Ectodermal cell (in vitro differentiated cells): ENCODE measurements around the gene ASMT.
A peak's percentile ranks its signal among the peaks of the same experiment; 100 is the strongest.

ENCODE experiments used
- H3K27ac ChIP-seq: 2 replicates; pipeline ENCODE4 v1.7.0; 2013; ENCODE audit warnings: mild to moderate bottlenecking, low read depth, low read length; ENCODE audit not compliant: insufficient read depth, poor library complexity, severe bottlenecking
- H3K27me3 ChIP-seq: 2 replicates; pipeline ENCODE4 v1.7.0; 2013; ENCODE audit warnings: mild to moderate bottlenecking, low read length; ENCODE audit not compliant: insufficient read depth, control insufficient read depth, poor library complexity, severe bottlenecking
- H3K36me3 ChIP-seq: one replicate; pipeline ENCODE4 v1.7.0; 2013; ENCODE audit warnings: low read length; ENCODE audit not compliant: control insufficient read depth, insufficient read depth
- H3K4me1 ChIP-seq: one replicate; pipeline ENCODE4 v1.7.0; 2013; ENCODE audit warnings: low read length; ENCODE audit not compliant: control insufficient read depth, insufficient read depth
- H3K4me3 ChIP-seq: 2 replicates; pipeline ENCODE4 v1.7.0; 2013; ENCODE audit warnings: low read depth, low read length, control low read depth; ENCODE audit not compliant: insufficient read depth
- H3K9me3 ChIP-seq: 2 replicates; pipeline ENCODE4 v1.7.0; 2013; ENCODE audit warnings: mild to moderate bottlenecking, low read length, moderate library complexity; ENCODE audit not compliant: control insufficient read depth
- WGBS, 2 experiments: methylation state at CpG; one replicate each; pipeline ENCODE4 v1.1.7; 2013; ENCODE audit warnings: missing lambda C conversion rate in 2 of 2; 5-methylcytosine and 5-hydroxymethylcytosine counted together

Gene ASMT

DNA sequence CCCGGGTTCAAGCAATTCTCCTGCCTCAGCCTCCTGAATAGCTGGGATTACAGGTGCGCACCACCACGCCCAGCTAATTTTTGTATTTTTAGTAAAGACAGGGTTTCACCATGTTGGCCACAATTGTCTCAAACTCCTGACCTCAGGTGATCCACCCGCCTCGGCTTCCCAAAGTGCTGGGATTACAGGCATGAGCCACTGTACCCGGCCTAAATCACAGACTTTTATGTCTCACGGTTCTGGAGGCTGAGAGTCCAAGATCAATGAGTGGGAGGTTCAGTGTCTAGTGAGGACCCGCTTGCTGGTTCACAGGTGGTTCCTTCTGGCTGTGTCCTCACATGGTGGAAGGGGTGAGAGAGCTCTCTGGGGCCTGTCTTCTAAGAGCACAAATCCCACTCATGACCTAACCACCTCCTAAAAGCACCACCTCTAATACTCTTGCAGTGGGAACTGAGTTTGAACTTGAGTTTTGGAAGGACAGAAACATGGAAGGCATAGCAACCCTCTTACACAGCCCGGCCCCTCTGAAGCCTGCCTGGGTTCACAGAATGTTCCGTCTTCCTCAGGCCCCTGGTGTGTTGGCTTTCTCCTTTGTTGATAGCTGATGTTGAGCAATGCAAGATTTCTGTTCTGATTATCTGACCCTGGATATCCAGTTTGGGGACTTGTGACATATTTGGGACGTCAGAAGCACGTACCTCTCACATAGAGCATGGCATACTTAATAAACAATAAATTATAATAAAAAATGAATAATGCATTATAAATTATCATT lies 25.3 kb upstream of the ASMT start:
- 90 to 93% methylated on average over 10 to 12 of the region's 12 CpGs for WGBS, 2 experiments
- Histone ChIP-seq H3K4me1 (no peaks in the 10 kb centered on the region), H3K36me3 (peaks cover 11% of the 10 kb centered on the region), H3K4me3 (no peak overlapping the region), H3K27me3 (no peaks in the 10 kb centered on the region), H3K27ac (no peak overlapping the region), H3K9me3 (no peaks in the 10 kb centered on the region)

DNA sequence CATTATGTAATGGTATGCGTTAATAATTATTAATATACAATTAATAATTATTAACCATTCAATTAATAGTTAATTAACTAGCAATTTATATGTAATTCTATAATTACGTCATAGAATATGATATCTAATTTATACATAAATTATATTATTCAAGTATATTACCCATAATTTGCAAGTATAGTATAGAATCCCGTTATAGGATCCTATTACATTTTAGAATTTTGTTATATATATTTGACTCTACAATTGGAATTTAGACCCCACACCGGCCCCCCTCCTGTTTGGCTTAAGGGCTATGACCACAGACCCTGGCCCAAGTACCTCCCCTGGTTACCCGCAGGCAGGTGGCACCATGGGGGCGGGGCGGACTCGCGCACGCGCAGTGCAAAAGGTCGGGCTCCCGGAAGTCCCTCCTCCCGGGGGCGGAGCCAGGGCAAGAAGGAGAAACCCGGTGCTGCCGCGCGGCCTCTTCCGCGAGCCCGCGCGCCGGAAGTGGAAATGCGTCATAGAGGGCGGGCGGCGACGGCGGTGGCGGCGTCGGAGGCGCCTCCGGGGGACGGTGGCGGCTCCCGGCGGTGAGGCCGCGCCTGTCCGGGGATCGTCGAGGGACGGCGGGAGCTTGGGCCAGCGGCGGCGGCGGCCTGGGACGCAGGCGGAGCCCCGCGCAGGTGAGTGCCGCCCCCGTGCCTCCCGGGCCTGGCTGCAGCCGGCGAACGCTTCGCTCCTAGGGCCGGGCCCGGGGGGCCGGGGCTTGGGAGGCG lies 23.6 kb upstream of the ASMT start, which contains the start of gene AKAP17A:
AKAP17A (plus strand) TSS at position 503 of the 761 bp plus-strand sequence. CDS start 1,859 bp downstream, outside the sequence.
- no peaks in the 10 kb centered on the region for H3K4me1 ChIP-seq
- 0 to 1% methylated on average over 63 of the region's 66 CpGs for WGBS, 2 experiments
- no peaks in the 10 kb centered on the region for H3K27me3 ChIP-seq
- no peaks in the 10 kb centered on the region for H3K9me3 ChIP-seq
- H3K36me3 ChIP-seq: peaks cover 28% of the 10 kb centered on the region
- H3K27ac ChIP-seq: no peak within 1 kb of the TSS
- H3K4me3 ChIP-seq: peak within 1 kb of the TSS; percentile 81

DNA sequence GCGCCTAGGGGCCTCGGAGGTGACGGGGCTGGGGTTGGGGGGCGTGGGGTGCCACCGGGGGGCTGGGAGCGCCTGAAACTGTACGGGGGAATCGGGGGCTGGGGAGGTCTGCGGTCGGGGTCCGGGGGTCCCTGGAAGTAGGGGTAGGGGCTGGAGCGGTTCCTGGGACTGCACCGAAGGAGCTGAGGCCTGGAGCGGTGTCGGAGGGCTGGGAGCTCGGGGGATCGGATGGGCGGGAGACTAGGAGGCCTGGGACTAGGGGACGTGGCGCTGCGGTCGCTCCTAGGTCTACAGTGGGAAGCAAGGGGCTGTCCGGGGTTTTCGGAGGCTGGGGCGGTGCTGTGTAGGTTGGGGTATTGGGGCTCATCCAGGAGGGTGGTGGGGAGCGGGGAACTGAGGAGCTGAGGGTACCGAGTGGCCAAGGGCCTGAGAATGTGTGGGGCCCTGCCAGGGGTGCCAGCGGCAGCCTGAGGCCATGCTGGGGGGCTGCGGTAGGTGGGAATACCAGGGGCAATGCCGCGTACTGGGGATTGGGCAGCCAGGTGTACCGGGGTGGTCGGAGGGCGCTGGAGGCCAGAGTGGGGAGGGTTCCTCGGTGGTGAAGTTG lies 22.9 kb upstream of the ASMT start:
- WGBS, 2 experiments: 1% methylated on average over 35 of the region's 35 CpGs
- H3K9me3 ChIP-seq: no peaks in the 10 kb centered on the region
- H3K4me1 ChIP-seq: no peaks in the 10 kb centered on the region
- H3K4me3 ChIP-seq: peak overlapping the region; percentile 81
- H3K36me3 ChIP-seq: peaks cover 33% of the 10 kb centered on the region
- no peak overlapping the region for H3K27ac ChIP-seq
- no peaks in the 10 kb centered on the region for H3K27me3 ChIP-seq

- 18 to 21% methylated on average over 28 of the region's 28 CpGs for WGBS, 2 experiments
- H3K4me3 ChIP-seq: peak overlapping the region; percentile 81
- H3K9me3 ChIP-seq: no peaks in the 10 kb centered on the region
- H3K27ac ChIP-seq: no peak overlapping the region
- H3K4me1 ChIP-seq: no peaks in the 10 kb centered on the region
- H3K27me3 ChIP-seq: no peaks in the 10 kb centered on the region
- peaks cover 38% of the 10 kb centered on the region for H3K36me3 ChIP-seq
These were observed 22.3 kb upstream of the ASMT start for GRCh38 chrX:1592470-1593142.

GRCh38 chrX:1593286-1594271 lies 21.3 kb upstream of the ASMT start:
- H3K4me3 ChIP-seq: peak overlapping the region; percentile 81

GRCh38 chrX:1595711-1596060 lies 19.2 kb upstream of the ASMT start:
- WGBS, 2 experiments: 96 to 97% methylated on average over 17 of the region's 17 CpGs
- Histone ChIP-seq H3K4me1 (no peaks in the 10 kb centered on the region), H3K9me3 (no peaks in the 10 kb centered on the region), H3K36me3 (peaks cover 63% of the 10 kb centered on the region), H3K4me3 (no peak overlapping the region), H3K27ac (no peak overlapping the region), H3K27me3 (no peaks in the 10 kb centered on the region)

More at GRCh38 chrX:1593286-1594271, 21.3 kb upstream of the ASMT start:
- H3K36me3 ChIP-seq: peaks cover 45% of the 10 kb centered on the region
- no peaks in the 10 kb centered on the region for H3K9me3 ChIP-seq
- H3K27ac ChIP-seq: no peak overlapping the region
- WGBS, 2 experiments: 95% methylated on average over 60 of the region's 60 CpGs
- H3K27me3 ChIP-seq: no peaks in the 10 kb centered on the region
- no peaks in the 10 kb centered on the region for H3K4me1 ChIP-seq

- Histone ChIP-seq H3K9me3 (no peaks in the 10 kb centered on the region), H3K36me3 (peaks cover 75% of the 10 kb centered on the region), H3K27ac (no peak overlapping the region), H3K4me1 (no peaks in the 10 kb centered on the region), H3K27me3 (no peaks in the 10 kb centered on the region), H3K4me3 (no peak overlapping the region)
- 87% methylated on average over 29 to 30 of the region's 30 CpGs for WGBS, 2 experiments
These were observed 18.0 kb upstream of the ASMT start for GRCh38 chrX:1596676-1597344.

DNA sequence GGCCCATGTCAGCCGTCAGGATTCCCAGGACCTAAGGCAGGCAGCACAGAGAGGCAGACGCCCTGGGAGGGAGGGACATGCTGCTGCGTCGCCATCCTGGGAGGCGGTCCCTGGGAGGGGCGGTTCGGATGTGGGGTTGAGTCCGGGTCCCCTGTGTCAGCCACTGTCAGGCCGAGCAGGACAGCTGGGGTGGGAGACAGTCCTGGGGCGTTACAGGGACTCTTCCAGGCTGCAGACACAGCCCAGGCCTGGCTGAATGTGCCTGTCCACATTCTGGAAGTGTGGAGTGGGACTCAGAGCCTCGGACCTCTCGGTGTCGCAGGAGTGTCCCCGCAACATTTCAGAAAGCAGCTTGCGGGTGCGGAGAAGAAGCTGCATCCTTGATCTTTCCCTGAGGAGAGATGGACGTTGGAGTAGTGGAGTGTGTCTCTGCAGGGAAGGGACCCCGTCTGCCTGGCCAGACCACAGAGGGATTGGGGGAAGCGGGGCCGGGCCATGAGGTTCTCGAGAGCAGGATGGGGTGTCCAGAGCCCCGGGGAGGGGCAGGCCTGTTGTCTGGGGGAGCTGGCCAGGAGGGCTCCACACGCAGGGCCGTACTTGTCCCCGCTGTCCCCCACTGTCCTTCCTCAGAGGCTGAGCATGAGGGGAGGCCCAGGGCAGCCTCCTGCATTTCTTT lies 17.4 kb upstream of the ASMT start:
- Histone ChIP-seq H3K4me3 (no peak overlapping the region), H3K27me3 (no peaks in the 10 kb centered on the region), H3K4me1 (no peaks in the 10 kb centered on the region), H3K9me3 (no peaks in the 10 kb centered on the region), H3K36me3 (peaks cover 81% of the 10 kb centered on the region), H3K27ac (no peak overlapping the region)
- 93 to 95% methylated on average over 25 of the region's 25 CpGs for WGBS, 2 experiments
